ENCODE data around the gene HPCA.

The HPCA gene

DNA sequence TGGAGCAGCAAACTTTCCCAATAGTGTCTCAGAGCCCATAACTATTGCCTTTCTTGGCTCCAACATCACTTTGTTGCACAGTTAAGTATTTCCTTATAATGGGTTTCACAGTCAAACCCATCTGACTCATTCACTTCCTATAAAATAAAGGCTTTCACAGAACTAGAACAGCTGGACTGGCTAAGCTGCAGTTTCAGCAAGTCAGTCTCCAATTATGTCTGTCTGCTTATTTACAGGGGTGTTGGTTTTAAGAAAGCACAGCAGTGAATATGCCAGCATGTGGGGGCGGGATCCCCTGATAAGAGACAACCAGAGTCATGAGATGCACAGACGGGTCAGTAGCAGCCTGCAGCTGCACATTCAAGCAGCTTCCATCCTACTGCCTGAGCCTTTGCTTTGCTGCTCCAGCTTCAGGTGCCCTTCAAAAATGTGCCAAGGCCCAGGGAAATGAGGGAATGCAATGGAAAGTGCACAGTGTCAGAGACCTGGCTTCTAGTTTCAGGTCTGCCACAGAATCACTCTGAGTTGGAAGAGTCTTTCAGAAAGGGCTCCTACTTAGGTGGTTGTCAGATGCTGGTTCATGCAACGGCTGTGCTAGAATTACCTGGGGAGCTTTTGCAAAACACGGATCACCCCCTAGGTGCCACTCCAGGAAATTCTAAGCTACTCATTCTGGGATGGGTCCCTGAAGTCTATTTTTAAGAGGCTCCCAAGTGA, 53.5 kb downstream of the HPCA start:
- DNase-seq: peak in 1 of 2 donors; percentile 41

DNA sequence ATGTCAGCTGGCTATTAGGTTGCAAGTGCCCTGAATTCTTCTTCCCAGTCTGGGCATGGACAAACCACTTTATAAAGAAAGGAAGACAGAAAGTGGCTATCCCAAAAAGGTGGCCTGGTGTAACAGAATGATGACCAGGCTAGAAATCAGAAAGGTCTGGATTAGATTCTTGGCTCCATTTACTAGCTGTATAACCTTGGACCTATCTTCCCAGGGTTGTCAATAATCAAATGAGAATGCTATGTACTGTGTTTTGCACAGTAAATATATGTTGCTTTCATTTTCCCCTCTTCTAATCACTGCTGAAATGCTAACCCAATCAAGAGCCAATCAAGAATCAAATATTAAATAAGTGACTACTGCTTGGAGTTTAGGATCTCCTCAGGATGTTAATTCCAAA, 57.9 kb downstream of the HPCA start:
- no peak for DNase-seq

Measured in bone marrow (tissue), 2 donors.